ENCODE results near the gene HOMER3. TPM values are rescaled to one million over a fixed set of nuclear protein-coding genes. Genes with fewer than 3 reads are reported as not detected.

HOMER3 gene
- total and polyA plus RNA-seq, 2 donors (not counting 1 experiment from before 2014, with no cell fraction given): 23.7 to 70.2 TPM

DNA sequence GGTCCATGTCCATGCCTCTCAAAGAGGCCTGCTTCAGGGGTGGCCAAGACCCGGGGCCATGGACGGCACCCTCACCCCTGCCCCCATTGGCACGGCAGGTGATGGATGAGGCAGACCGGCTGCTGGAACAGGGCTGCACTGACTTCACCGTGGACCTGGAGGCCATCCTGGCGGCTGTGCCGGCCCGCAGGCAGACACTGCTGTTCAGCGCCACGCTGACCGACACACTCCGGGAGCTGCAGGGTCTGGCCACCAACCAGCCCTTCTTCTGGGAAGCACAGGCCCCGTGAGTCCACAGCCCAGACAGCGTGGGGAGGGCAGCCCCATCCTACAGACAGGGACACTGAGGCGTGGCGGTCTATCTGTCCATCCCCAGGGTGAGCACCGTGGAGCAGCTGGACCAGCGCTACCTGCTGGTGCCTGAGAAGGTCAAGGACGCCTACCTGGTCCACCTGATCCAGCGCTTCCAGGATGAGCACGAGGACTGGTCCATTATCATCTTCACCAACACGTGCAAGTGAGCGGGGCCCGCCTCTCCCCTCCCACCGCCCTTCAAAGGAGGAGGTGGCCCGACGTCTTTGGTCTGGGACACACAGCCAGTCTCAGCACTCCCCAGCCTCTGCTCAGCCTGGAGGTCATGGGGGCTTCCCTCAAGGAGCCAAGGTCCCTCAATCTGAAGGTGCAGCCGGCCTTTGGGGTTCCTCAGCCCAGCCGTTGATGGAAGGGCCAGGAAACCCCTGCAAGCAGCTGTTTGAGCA is 18.6 kb downstream of the HOMER3 start:
- H3K9ac ChIP-seq (ENCODE audit: insufficient read depth, low read length): no peak overlapping the region
- peaks cover 20% of the 10 kb centered on the region for H3K36me3 ChIP-seq (ENCODE audit: control insufficient read depth, insufficient read depth, low read length)
- peaks cover 30% of the 10 kb centered on the region for H3K79me2 ChIP-seq (ENCODE audit: control insufficient read depth, insufficient read depth, low read length)
- H2AFZ ChIP-seq (ENCODE audit: low read length): no peak overlapping the region
- no peaks in the 10 kb centered on the region for H3K9me3 ChIP-seq (ENCODE audit: control insufficient read depth, insufficient read depth, low read depth, low read length)
- peaks cover 4% of the 10 kb centered on the region for H3K4me1 ChIP-seq (ENCODE audit: control insufficient read depth, extremely low read depth, insufficient read depth, low read length)
- H3K27me3 ChIP-seq (ENCODE audit: control insufficient read depth, insufficient read depth, low read length): no peaks in the 10 kb centered on the region
- H3K27ac ChIP-seq (ENCODE audit: insufficient read depth, low read length): no peak overlapping the region
- no peak overlapping the region for H3K4me3 ChIP-seq (replicated peaks in 1 of 4; ENCODE audit: control extremely low read depth in 1 of 4, insufficient read depth in 1 of 4, low read depth in 3 of 4, low read length in 4 of 4)
- no peak overlapping the region for H3K4me2 ChIP-seq (ENCODE audit: extremely low read depth, insufficient read depth, low read length)
- H4K20me1 ChIP-seq (ENCODE audit: control insufficient read depth, extremely low read depth, insufficient read depth, low read length): no peaks in the 10 kb centered on the region
- TF ChIP-seq EZH2 (IDR thresholded peaks at IDR 0.05; ENCODE audit: low read length, missing control alignments): no peak
- TF ChIP-seq, protein P1, sequence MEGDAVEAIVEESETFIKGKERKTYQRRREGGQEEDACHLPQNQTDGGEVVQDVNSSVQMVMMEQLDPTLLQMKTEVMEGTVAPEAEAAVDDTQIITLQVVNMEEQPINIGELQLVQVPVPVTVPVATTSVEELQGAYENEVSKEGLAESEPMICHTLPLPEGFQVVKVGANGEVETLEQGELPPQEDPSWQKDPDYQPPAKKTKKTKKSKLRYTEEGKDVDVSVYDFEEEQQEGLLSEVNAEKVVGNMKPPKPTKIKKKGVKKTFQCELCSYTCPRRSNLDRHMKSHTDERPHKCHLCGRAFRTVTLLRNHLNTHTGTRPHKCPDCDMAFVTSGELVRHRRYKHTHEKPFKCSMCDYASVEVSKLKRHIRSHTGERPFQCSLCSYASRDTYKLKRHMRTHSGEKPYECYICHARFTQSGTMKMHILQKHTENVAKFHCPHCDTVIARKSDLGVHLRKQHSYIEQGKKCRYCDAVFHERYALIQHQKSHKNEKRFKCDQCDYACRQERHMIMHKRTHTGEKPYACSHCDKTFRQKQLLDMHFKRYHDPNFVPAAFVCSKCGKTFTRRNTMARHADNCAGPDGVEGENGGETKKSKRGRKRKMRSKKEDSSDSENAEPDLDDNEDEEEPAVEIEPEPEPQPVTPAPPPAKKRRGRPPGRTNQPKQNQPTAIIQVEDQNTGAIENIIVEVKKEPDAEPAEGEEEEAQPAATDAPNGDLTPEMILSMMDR (conservative IDR thresholded peaks at IDR 0.05 in 1 of 2, IDR thresholded peaks at IDR 0.05 in 1 of 2; ENCODE audit: low read depth in 1 of 2, low read length in 2 of 2): no peak
- DNase-seq (ENCODE audit: low read depth in 2 of 2): no peak

DNA sequence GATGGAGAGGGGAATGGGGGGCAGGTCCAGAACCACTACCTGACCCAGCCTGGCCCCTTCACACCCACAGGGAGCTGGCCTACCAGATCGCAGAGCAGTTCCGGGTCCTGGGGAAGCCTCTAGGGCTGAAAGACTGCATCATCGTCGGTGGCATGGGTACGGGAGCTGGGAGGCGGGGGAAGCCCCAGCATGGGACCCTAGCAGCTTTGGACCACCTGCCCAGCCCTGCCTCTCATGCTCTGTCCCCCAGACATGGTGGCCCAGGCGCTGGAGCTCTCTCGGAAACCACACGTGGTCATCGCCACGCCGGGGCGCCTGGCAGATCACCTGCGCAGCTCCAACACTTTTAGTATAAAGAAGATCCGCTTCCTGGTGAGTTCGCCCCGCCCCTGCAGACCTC is 19.4 kb downstream of the HOMER3 start:
- Histone ChIP-seq H3K4me1 (ENCODE audit: control insufficient read depth, extremely low read depth, insufficient read depth, low read length) (peaks cover 4% of the 10 kb centered on the region), H3K4me2 (ENCODE audit: extremely low read depth, insufficient read depth, low read length) (no peak overlapping the region), H4K20me1 (ENCODE audit: control insufficient read depth, extremely low read depth, insufficient read depth, low read length) (no peaks in the 10 kb centered on the region), H2AFZ (ENCODE audit: low read length) (no peak overlapping the region), H3K36me3 (ENCODE audit: control insufficient read depth, insufficient read depth, low read length) (peaks cover 20% of the 10 kb centered on the region), H3K79me2 (ENCODE audit: control insufficient read depth, insufficient read depth, low read length) (peaks cover 31% of the 10 kb centered on the region), H3K27ac (ENCODE audit: insufficient read depth, low read length) (no peak overlapping the region), H3K9me3 (ENCODE audit: control insufficient read depth, insufficient read depth, low read depth, low read length) (no peaks in the 10 kb centered on the region), H3K9ac (ENCODE audit: insufficient read depth, low read length) (no peak overlapping the region), H3K4me3 (replicated peaks in 1 of 4; ENCODE audit: control extremely low read depth in 1 of 4, insufficient read depth in 1 of 4, low read depth in 3 of 4, low read length in 4 of 4) (no peak overlapping the region), H3K27me3 (ENCODE audit: control insufficient read depth, insufficient read depth, low read length) (no peaks in the 10 kb centered on the region)
- no peak for DNase-seq (ENCODE audit: low read depth in 2 of 2)
- no peak for TF ChIP-seq EZH2 (IDR thresholded peaks at IDR 0.05; ENCODE audit: low read length, missing control alignments)
- TF ChIP-seq, protein P1 (conservative IDR thresholded peaks at IDR 0.05 in 1 of 2, IDR thresholded peaks at IDR 0.05 in 1 of 2; ENCODE audit: low read depth in 1 of 2, low read length in 2 of 2): no peak

DNA sequence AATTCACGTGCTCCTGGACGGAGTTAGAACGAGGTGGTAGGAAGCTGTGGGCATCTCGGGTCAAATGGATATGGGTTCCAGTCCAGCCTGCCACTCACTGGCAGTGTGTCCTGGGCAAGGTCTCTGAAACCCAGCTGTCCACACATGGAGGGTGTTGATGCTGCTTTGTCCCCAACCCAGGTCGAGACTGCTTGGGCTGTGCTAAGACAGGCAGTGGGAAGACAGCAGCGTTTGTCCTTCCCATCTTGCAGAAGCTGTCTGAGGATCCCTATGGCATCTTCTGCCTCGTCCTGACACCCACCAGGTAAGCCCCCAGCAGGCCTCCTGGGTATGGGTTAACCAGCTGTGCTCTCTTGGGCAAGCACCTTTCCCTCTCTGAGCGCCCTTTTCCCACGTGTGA is 20.6 kb downstream of the HOMER3 start:
- TF ChIP-seq EZH2 (IDR thresholded peaks at IDR 0.05; ENCODE audit: low read length, missing control alignments): no peak
- TF ChIP-seq, protein P1 (conservative IDR thresholded peaks at IDR 0.05 in 1 of 2, IDR thresholded peaks at IDR 0.05 in 1 of 2; ENCODE audit: low read depth in 1 of 2, low read length in 2 of 2): no peak
- peak overlapping the region; percentile 96 for H3K27ac ChIP-seq (ENCODE audit: insufficient read depth, low read length)
- H4K20me1 ChIP-seq (ENCODE audit: control insufficient read depth, extremely low read depth, insufficient read depth, low read length): no peaks in the 10 kb centered on the region
- H3K4me1 ChIP-seq (ENCODE audit: control insufficient read depth, extremely low read depth, insufficient read depth, low read length): peaks cover 4% of the 10 kb centered on the region
- H2AFZ ChIP-seq (ENCODE audit: low read length): no peak overlapping the region
- peak overlapping the region; percentile 90 for H3K9ac ChIP-seq (ENCODE audit: insufficient read depth, low read length)
- DNase-seq (ENCODE audit: low read depth in 2 of 2): no peak
- H3K27me3 ChIP-seq (ENCODE audit: control insufficient read depth, insufficient read depth, low read length): no peaks in the 10 kb centered on the region
- H3K4me3 ChIP-seq (replicated peaks in 1 of 4; ENCODE audit: control extremely low read depth in 1 of 4, insufficient read depth in 1 of 4, low read depth in 3 of 4, low read length in 4 of 4): peak overlapping the region; percentile 90 to 100 (median 96)
- H3K79me2 ChIP-seq (ENCODE audit: control insufficient read depth, insufficient read depth, low read length): peaks cover 36% of the 10 kb centered on the region
- H3K36me3 ChIP-seq (ENCODE audit: control insufficient read depth, insufficient read depth, low read length): peaks cover 18% of the 10 kb centered on the region
- no peaks in the 10 kb centered on the region for H3K9me3 ChIP-seq (ENCODE audit: control insufficient read depth, insufficient read depth, low read depth, low read length)
- H3K4me2 ChIP-seq (ENCODE audit: extremely low read depth, insufficient read depth, low read length): peak overlapping the region; percentile 98
